Measurements from ENCODE around the gene IRF1.

The IRF1 gene

GRCh38 chr5:132498686-132499271 lies 8.2 kb upstream of the IRF1 start:
- H3K4me3 Mint-ChIP-seq = no peak overlapping the region

GRCh38 chr5:132498152-132498551 lies 7.6 kb upstream of the IRF1 start:
- Mint-ChIP-seq H3K4me3 (peak overlapping the region in 1 of 3 experiments; percentile 93), H3K9me3 (no peaks in the 10 kb centered on the region), H3K36me3 (ENCODE audit: low read depth) (no peaks in the 10 kb centered on the region), H3K4me1 (peaks cover 19% of the 10 kb centered on the region), H3K27ac (peak overlapping the region; percentile 78 to 96 (median 81)), H3K27me3 (ENCODE audit: low read depth) (peaks cover 7% of the 10 kb centered on the region)
- TF ChIP-seq, protein P1, sequence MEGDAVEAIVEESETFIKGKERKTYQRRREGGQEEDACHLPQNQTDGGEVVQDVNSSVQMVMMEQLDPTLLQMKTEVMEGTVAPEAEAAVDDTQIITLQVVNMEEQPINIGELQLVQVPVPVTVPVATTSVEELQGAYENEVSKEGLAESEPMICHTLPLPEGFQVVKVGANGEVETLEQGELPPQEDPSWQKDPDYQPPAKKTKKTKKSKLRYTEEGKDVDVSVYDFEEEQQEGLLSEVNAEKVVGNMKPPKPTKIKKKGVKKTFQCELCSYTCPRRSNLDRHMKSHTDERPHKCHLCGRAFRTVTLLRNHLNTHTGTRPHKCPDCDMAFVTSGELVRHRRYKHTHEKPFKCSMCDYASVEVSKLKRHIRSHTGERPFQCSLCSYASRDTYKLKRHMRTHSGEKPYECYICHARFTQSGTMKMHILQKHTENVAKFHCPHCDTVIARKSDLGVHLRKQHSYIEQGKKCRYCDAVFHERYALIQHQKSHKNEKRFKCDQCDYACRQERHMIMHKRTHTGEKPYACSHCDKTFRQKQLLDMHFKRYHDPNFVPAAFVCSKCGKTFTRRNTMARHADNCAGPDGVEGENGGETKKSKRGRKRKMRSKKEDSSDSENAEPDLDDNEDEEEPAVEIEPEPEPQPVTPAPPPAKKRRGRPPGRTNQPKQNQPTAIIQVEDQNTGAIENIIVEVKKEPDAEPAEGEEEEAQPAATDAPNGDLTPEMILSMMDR (IDR thresholded peaks at IDR 0.05; ENCODE audit: unreplicated experiment in 3 of 3) = no peak

More at GRCh38 chr5:132498686-132499271, 8.2 kb upstream of the IRF1 start:
- H3K4me1 Mint-ChIP-seq = peaks cover 19% of the 10 kb centered on the region
- H3K36me3 Mint-ChIP-seq (ENCODE audit: low read depth) = no peaks in the 10 kb centered on the region
- H3K9me3 Mint-ChIP-seq = no peaks in the 10 kb centered on the region
- TF ChIP-seq, protein P1 (IDR thresholded peaks at IDR 0.05; ENCODE audit: unreplicated experiment in 3 of 3) = no peak
- H3K27ac Mint-ChIP-seq = peak overlapping the region in 2 of 3 experiments; percentile 20 to 57
- H3K27me3 Mint-ChIP-seq (ENCODE audit: low read depth) = peaks cover 3% of the 10 kb centered on the region

DNA sequence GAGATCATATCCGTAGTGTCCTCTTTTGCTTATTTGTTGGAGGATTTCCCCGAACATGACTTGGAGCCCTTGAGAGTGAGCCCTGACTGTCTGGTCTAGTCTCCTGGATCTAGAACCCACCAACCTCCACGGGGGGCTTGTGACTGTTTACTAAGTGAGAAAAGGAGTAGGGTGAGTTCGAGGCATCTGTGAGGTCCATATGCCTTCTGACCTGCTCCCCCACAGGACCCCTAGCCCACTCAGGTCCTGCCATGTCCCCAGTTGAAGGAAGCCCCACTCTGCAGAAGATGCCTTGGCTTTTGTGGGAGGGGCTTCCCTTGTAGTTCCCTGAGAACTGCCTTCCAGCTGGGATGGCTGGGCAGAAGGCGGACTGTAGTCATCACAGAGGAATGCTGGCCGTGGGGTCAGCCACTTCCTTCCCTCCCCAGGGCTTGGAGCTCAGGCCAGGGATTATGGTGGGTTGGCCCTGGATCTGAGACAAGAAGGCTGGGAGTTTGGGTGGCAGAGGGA lies 7.0 kb upstream of the IRF1 start:
- TF ChIP-seq, protein P1 (IDR thresholded peaks at IDR 0.05; ENCODE audit: unreplicated experiment in 3 of 3) = no peak
- Mint-ChIP-seq H3K4me3 (peak overlapping the region; percentile 86 to 93 (median 86)), H3K9me3 (no peaks in the 10 kb centered on the region), H3K36me3 (ENCODE audit: low read depth) (no peaks in the 10 kb centered on the region), H3K4me1 (peaks cover 19% of the 10 kb centered on the region), H3K27me3 (ENCODE audit: low read depth) (peaks cover 10% of the 10 kb centered on the region), H3K27ac (peak overlapping the region; percentile 78 to 96 (median 81))

GRCh38 chr5:132496631-132497487 lies 6.3 kb upstream of the IRF1 start:
- H3K36me3 Mint-ChIP-seq (ENCODE audit: low read depth) = no peaks in the 10 kb centered on the region
- peaks cover 19% of the 10 kb centered on the region for H3K4me1 Mint-ChIP-seq
- H3K4me3 Mint-ChIP-seq = peak overlapping the region; percentile 86 to 93 (median 90)
- H3K9me3 Mint-ChIP-seq = no peaks in the 10 kb centered on the region
- TF ChIP-seq, protein P1 (IDR thresholded peaks at IDR 0.05; ENCODE audit: unreplicated experiment in 3 of 3) = no peak
- H3K27ac Mint-ChIP-seq = peak overlapping the region; percentile 97 to 99 (median 98)
- peaks cover 15% of the 10 kb centered on the region for H3K27me3 Mint-ChIP-seq (ENCODE audit: low read depth)

DNA sequence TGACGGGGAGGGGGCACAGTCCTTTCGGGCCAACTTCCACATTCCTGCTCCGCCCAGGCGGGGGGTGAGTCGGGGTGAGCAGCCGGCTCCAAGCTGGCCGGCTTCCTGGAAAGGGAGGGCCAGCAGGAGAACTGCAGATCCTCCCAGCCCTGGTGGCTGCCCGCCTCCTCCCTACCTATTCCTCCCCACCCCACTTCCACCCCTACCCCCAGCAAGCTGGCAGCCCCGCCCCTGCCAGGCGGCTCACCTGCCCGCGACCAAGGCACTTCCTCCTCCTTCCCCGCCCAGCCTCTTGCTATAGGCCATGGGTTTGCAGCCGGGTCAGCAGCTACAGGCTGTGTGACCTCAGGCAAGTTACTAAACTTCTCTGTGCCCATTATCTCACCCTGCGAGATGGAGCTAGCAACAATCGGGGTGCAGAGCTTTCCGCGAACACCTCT lies 5.6 kb upstream of the IRF1 start:
- H3K27ac Mint-ChIP-seq = peak overlapping the region; percentile 97 to 99 (median 98)
- no peaks in the 10 kb centered on the region for H3K36me3 Mint-ChIP-seq (ENCODE audit: low read depth)
- no peaks in the 10 kb centered on the region for H3K9me3 Mint-ChIP-seq
- H3K27me3 Mint-ChIP-seq (ENCODE audit: low read depth) = peaks cover 17% of the 10 kb centered on the region
- H3K4me1 Mint-ChIP-seq = peaks cover 19% of the 10 kb centered on the region
- peak overlapping the region; percentile 86 to 93 (median 90) for H3K4me3 Mint-ChIP-seq
- TF ChIP-seq, protein P1 (IDR thresholded peaks at IDR 0.05; ENCODE audit: unreplicated experiment in 3 of 3) = no peak

Measured in nephron (organoid).